Adrenal gland (tissue), 5 donors: ENCODE measurements around the gene MMP23B.

ENCODE experiments used
- POLR2A ChIP-seq, 2 donors: fragments of 450-650 bp; IDR thresholded peaks; one replicate each; pipeline ENCODE4 v1.6.1; 2017; ENCODE audit warnings: antibody characterized with exemption in 2 of 2, mild to moderate bottlenecking in 2 of 2, moderate library complexity in 1 of 2
- TF ChIP-seq, protein P1 (sequence below), 6 experiments: fragments of 450-650 bp in 4 of 6; fragments of 200-600 bp in 2 of 6; sonication (generic) in 1 of 6; IDR thresholded peaks; 1 replicate in 5 of 6; 2 replicates in 1 of 6; pipeline versions ENCODE4 v1.5.1 to v1.8.0; 2016 to 2021; ENCODE audit warnings: antibody characterized with exemption in 6 of 6, mild to moderate bottlenecking in 2 of 6, moderate library complexity in 1 of 6
- donor health status: DM: no; HTN: no; CAD: no.

DNA sequence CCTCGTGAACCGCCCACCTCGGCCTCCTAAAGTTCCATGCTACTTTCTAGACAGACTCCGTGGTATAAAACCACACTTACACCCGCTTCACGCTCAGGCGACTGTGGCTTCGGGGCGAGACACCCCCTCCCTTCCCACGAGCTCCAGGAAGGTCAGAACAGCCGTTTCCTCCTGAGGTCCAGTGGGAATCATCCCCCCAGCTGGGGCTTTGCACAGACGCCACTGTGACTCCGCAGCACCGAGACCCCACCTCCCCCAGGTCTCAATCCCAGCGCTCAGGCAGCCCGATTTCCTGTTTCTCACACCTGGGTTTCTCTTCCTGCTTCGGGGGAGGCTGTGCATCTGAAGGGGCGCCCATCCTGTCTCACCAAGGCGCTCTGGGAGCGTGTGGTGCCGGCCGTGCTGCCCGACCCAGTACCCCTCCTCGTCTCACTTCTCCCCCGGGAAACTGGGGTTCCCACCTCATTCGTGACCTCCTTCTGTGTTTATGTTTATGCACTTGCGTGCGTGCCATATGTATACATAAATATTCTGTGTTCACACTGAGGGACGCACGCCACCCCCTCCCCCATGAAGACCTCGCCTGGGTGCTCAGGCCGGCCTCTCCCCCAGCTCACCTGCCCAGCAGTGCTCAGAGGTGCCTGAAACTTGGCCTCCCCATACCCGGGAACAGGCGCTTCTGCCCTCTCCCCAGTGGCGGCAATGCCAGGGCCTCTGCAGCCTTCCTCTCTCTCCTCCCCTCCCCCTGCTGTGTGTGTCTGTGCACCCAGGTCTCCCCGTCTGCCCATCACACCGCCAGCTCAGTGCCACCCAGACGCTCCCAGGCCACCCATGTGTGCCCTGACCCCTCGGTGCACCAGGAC, 46.0 kb downstream of the MMP23B start:
- TF ChIP-seq, protein P1, sequence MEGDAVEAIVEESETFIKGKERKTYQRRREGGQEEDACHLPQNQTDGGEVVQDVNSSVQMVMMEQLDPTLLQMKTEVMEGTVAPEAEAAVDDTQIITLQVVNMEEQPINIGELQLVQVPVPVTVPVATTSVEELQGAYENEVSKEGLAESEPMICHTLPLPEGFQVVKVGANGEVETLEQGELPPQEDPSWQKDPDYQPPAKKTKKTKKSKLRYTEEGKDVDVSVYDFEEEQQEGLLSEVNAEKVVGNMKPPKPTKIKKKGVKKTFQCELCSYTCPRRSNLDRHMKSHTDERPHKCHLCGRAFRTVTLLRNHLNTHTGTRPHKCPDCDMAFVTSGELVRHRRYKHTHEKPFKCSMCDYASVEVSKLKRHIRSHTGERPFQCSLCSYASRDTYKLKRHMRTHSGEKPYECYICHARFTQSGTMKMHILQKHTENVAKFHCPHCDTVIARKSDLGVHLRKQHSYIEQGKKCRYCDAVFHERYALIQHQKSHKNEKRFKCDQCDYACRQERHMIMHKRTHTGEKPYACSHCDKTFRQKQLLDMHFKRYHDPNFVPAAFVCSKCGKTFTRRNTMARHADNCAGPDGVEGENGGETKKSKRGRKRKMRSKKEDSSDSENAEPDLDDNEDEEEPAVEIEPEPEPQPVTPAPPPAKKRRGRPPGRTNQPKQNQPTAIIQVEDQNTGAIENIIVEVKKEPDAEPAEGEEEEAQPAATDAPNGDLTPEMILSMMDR (IDR thresholded peaks at IDR 0.05): no peak
- TF ChIP-seq POLR2A (IDR thresholded peaks at IDR 0.05): no peak
